ENCODE results near the gene MIOX. TPM values are rescaled to one million over a fixed set of nuclear protein-coding genes. Genes with fewer than 3 reads are reported as not detected.
A peak's percentile ranks its signal among the peaks of the same experiment; 100 is the strongest.

MIOX gene
- total RNA-seq, 2 experiments from 2014 or later: 0.39 to 0.59 TPM

- CTCF ChIA-PET: interaction anchor here (1.0 kb wide), 1 partner anchor 23 kb away, joined by 3 read pairs; the partner anchor contains the start of gene SCO2
- H3K4me3 Mint-ChIP-seq: no peak overlapping the region
- no peak overlapping the region for H3K27ac Mint-ChIP-seq
- DNase-seq: no peak
- no peaks in the 10 kb centered on the region for H3K27me3 Mint-ChIP-seq
- intact Hi-C loops (cut with micrococcal nuclease): no loop called here
- POLR2A ChIA-PET: interaction anchor here (0.7 kb wide), 1 partner anchor 233 kb away, joined by 3 read pairs; no protein-coding TSS in a partner anchor
- H3K36me3 Mint-ChIP-seq: peaks cover 5% of the 10 kb centered on the region
- peaks cover 2% of the 10 kb centered on the region for H3K4me1 Mint-ChIP-seq (ENCODE audit: low read depth)
- H3K9me3 Mint-ChIP-seq: no peaks in the 10 kb centered on the region
Observed at GRCh38 chr22:50502628-50503474, 16.2 kb downstream of the MIOX start.

- intact Hi-C loops (cut with micrococcal nuclease): no loop called here
Observed at GRCh38 chr22:50503475-50504145, 17.0 kb downstream of the MIOX start.

GRCh38 chr22:50504369-50505211, 17.9 kb downstream of the MIOX start:
- Mint-ChIP-seq H3K27ac (no peak overlapping the region), H3K4me3 (no peak overlapping the region), H3K36me3 (peaks cover 11% of the 10 kb centered on the region), H3K4me1 (ENCODE audit: low read depth) (peaks cover 9% of the 10 kb centered on the region), H3K27me3 (no peaks in the 10 kb centered on the region), H3K9me3 (no peaks in the 10 kb centered on the region)
- ChIA-PET POLR2A (no interaction called here), CTCF (interaction anchor here (0.6 to 1.1 kb wide), 3 partner anchors 19 to 148 kb away, joined by 3 to 4 read pairs (median 3); no protein-coding TSS in a partner anchor)
- intact Hi-C loops (cut with micrococcal nuclease): no loop called here
- DNase-seq: no peak

More at GRCh38 chr22:50503475-50504145, 17.0 kb downstream of the MIOX start:
- DNase-seq: no peak
- ChIA-PET POLR2A (interaction anchor here (0.7 kb wide), 1 partner anchor 234 kb away, joined by 3 read pairs; no protein-coding TSS in a partner anchor), CTCF (interaction anchor here (1.0 kb wide), 1 partner anchor 22 kb away, joined by 3 read pairs; no protein-coding TSS in a partner anchor)
- Mint-ChIP-seq H3K27me3 (no peaks in the 10 kb centered on the region), H3K36me3 (peaks cover 7% of the 10 kb centered on the region), H3K9me3 (no peaks in the 10 kb centered on the region), H3K4me3 (no peak overlapping the region), H3K27ac (no peak overlapping the region), H3K4me1 (ENCODE audit: low read depth) (peaks cover 2% of the 10 kb centered on the region)

- H3K4me1 Mint-ChIP-seq (ENCODE audit: low read depth): peaks cover 10% of the 10 kb centered on the region
- ChIA-PET CTCF (interaction anchor here (0.6 to 1.1 kb wide), 2 partner anchors 19 to 149 kb away, joined by 3 to 4 read pairs; no protein-coding TSS in a partner anchor), POLR2A (no interaction called here)
- peaks cover 12% of the 10 kb centered on the region for H3K36me3 Mint-ChIP-seq
- intact Hi-C loops (cut with micrococcal nuclease): no loop called here
- no peaks in the 10 kb centered on the region for H3K9me3 Mint-ChIP-seq
- H3K27me3 Mint-ChIP-seq: no peaks in the 10 kb centered on the region
- no peak overlapping the region for H3K4me3 Mint-ChIP-seq
- no peak overlapping the region for H3K27ac Mint-ChIP-seq
- DNase-seq: no peak
Observed at GRCh38 chr22:50505276-50505775, 18.7 kb downstream of the MIOX start.

GRCh38 chr22:50505776-50506610, 19.3 kb downstream of the MIOX start:
- H3K4me3 Mint-ChIP-seq: peak overlapping the region; percentile 97
- no peak overlapping the region for H3K27ac Mint-ChIP-seq
- intact Hi-C loops (cut with micrococcal nuclease): loop anchor here (2.0 kb wide), 1 partner anchor 31 kb away; the partner anchor contains the start of gene SBF1
- peaks cover 10% of the 10 kb centered on the region for H3K4me1 Mint-ChIP-seq (ENCODE audit: low read depth)
- POLR2A ChIA-PET: no interaction called here
- DNase-seq: no peak
- no peaks in the 10 kb centered on the region for H3K9me3 Mint-ChIP-seq
- CTCF ChIA-PET: interaction anchor here (1.1 to 3.9 kb wide), 2 partner anchors 7 to 18 kb away, joined by 3 to 24 read pairs; no protein-coding TSS in a partner anchor
- no peaks in the 10 kb centered on the region for H3K27me3 Mint-ChIP-seq
- peaks cover 12% of the 10 kb centered on the region for H3K36me3 Mint-ChIP-seq

GRCh38 chr22:50506611-50507420, 20.2 kb downstream of the MIOX start:
- POLR2A ChIA-PET: interaction anchor here (2.6 to 5.8 kb wide), 2 partner anchors 11 to 19 kb away, joined by 6 to 101 read pairs; partner anchors contain the start of gene SCO2
- H3K27me3 Mint-ChIP-seq: no peaks in the 10 kb centered on the region
- no peak for DNase-seq
- peaks cover 12% of the 10 kb centered on the region for H3K36me3 Mint-ChIP-seq
- CTCF ChIA-PET: interaction anchor here (3.9 to 4.4 kb wide), 2 partner anchors 8 to 18 kb away, joined by 24 to 94 read pairs; partner anchors contain the start of gene SCO2
- peak overlapping the region; percentile 87 for H3K27ac Mint-ChIP-seq
- intact Hi-C loops (cut with micrococcal nuclease): loop anchor here (1.0 to 2.0 kb wide), 2 partner anchors 32 to 113 kb away; partner anchors contain the start of gene SBF1
- H3K4me3 Mint-ChIP-seq: peak overlapping the region; percentile 97
- H3K4me1 Mint-ChIP-seq (ENCODE audit: low read depth): peaks cover 10% of the 10 kb centered on the region
- no peaks in the 10 kb centered on the region for H3K9me3 Mint-ChIP-seq

GRCh38 chr22:50507421-50507990, 20.8 kb downstream of the MIOX start, which contains the start of gene LMF2:
LMF2 (minus strand) TSS chr22:50507702; CDS start chr22:50507675, 27 bp downstream.
- ChIA-PET CTCF (interaction anchor here (0.6 to 4.4 kb wide), 11 partner anchors 9 to 266 kb away, joined by 3 to 94 read pairs (median 4); partner anchors contain the start of genes SCO2, SYCE3 and TYMP), POLR2A (interaction anchor here (0.6 to 5.8 kb wide), 15 partner anchors 9 to 263 kb away, joined by 3 to 101 read pairs (median 4); partner anchors contain the start of genes ARSA, HDAC10 and SCO2)
- Mint-ChIP-seq H3K27ac (peak within 1 kb of the TSS; percentile 97), H3K4me1 (ENCODE audit: low read depth) (peaks cover 16% of the 10 kb centered on the region), H3K27me3 (no peaks in the 10 kb centered on the region), H3K4me3 (peak within 1 kb of the TSS; percentile 97), H3K36me3 (peaks cover 18% of the 10 kb centered on the region), H3K9me3 (no peaks in the 10 kb centered on the region)
- intact Hi-C loops (cut with micrococcal nuclease): loop anchor here (1.0 to 2.0 kb wide), 2 partner anchors 33 to 113 kb away; partner anchors contain the start of gene SBF1
- DNase-seq: peak; percentile 96

- intact Hi-C loops (cut with micrococcal nuclease): loop anchor here (1.0 to 2.0 kb wide), 7 partner anchors 17 to 263 kb away; partner anchors contain the start of genes CHKB, SBF1, SCO2 and SYCE3
- H3K9me3 Mint-ChIP-seq: no peaks in the 10 kb centered on the region
Observed at GRCh38 chr22:50507991-50508884, 21.6 kb downstream of the MIOX start, which contains the start of gene NCAPH2. NCAPH2 (plus strand) TSS chr22:50508224; CDS start chr22:50508338, 114 bp downstream.

More at GRCh38 chr22:50507991-50508884, 21.6 kb downstream of the MIOX start, which contains the start of gene NCAPH2:
- peak within 1 kb of the TSS; percentile 97 for H3K4me3 Mint-ChIP-seq
- peak within 1 kb of the TSS; percentile 97 for H3K27ac Mint-ChIP-seq
- peak; percentile 99 for DNase-seq
- H3K36me3 Mint-ChIP-seq: peaks cover 21% of the 10 kb centered on the region
- ChIA-PET POLR2A (interaction anchor here (0.6 to 5.8 kb wide), 20 partner anchors 9 to 264 kb away, joined by 3 to 101 read pairs (median 4); partner anchors contain the start of genes ARSA, HDAC10 and SCO2), CTCF (interaction anchor here (0.5 to 4.4 kb wide), 13 partner anchors 10 to 267 kb away, joined by 3 to 94 read pairs (median 4); partner anchors contain the start of genes SCO2, SYCE3 and TYMP)
- peaks cover 20% of the 10 kb centered on the region for H3K4me1 Mint-ChIP-seq (ENCODE audit: low read depth)
- H3K27me3 Mint-ChIP-seq: no peaks in the 10 kb centered on the region

Data from activated CD4-positive, alpha-beta memory T cell treated with anti-CD3 and anti-CD28 coated beads for 36 hours (primary cell).